ENCODE measurements around the gene VPS35.

DNA sequence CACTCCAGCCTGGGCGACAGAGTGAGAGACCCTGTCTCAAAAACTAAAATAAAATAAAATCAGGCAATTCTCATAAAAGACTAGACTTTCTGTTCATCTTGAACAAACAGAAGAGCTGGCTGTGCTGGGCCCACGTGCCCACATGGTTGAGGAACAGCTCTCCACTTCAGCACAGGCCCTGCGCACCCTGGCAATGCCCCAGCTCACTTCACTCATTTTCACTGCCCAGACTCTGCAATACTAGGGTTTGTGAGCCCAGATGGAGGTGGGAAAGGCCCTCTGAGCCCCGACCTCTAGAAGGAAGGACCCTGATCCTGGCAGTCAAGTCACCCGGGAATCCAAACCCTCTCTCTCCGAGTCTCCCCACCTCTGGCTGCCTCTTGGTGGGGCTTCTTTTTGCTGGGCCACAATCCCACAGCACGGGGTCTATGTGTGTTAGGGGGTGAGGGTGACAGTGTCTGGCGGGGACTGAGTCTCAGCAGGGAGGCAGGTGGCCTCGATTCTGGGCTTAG, 44.4 kb upstream of the VPS35 start:
- TF ChIP-seq, protein P1, sequence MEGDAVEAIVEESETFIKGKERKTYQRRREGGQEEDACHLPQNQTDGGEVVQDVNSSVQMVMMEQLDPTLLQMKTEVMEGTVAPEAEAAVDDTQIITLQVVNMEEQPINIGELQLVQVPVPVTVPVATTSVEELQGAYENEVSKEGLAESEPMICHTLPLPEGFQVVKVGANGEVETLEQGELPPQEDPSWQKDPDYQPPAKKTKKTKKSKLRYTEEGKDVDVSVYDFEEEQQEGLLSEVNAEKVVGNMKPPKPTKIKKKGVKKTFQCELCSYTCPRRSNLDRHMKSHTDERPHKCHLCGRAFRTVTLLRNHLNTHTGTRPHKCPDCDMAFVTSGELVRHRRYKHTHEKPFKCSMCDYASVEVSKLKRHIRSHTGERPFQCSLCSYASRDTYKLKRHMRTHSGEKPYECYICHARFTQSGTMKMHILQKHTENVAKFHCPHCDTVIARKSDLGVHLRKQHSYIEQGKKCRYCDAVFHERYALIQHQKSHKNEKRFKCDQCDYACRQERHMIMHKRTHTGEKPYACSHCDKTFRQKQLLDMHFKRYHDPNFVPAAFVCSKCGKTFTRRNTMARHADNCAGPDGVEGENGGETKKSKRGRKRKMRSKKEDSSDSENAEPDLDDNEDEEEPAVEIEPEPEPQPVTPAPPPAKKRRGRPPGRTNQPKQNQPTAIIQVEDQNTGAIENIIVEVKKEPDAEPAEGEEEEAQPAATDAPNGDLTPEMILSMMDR (IDR thresholded peaks at IDR 0.05) = no peak
- TF ChIP-seq POLR2AphosphoS5 (IDR thresholded peaks at IDR 0.05) (no peak), EP300 (IDR thresholded peaks at IDR 0.05) (no peak)
